SK-N-SH treated with all-trans-retinoic acid at 6 μM for 48 hours (cell line): ENCODE data around the gene TNS1.

Experiments
- CSRNP3 ChIP-seq: fragments of 250-450 bp; sonication (Bioruptor Pico); IDR thresholded peaks from 2 replicates; pipeline ENCODE4 v1.5.1; 2021; ENCODE audit warnings: mild to moderate bottlenecking, moderate library complexity
- ISL1 ChIP-seq: fragments of 250-450 bp; sonication (Bioruptor Pico); IDR thresholded peaks from 2 replicates; pipeline ENCODE4 v2.1.2; 2022; ENCODE audit warnings: mild to moderate bottlenecking, moderate library complexity
- PATZ1 ChIP-seq: fragments of 250-450 bp; sonication (Bioruptor Pico); IDR thresholded peaks from 2 replicates; pipeline ENCODE4 v1.8.0; 2020; ENCODE audit warnings: mild to moderate bottlenecking, moderate library complexity, borderline replicate concordance
- ZFP30 ChIP-seq: fragments of 450-650 bp; formaldehyde crosslinking; IDR thresholded peaks from 2 replicates; pipeline ENCODE4 v1.5.0; 2022; ENCODE audit warnings: mild to moderate bottlenecking, moderate library complexity
- ZNF565 ChIP-seq: fragments of 450-650 bp; formaldehyde crosslinking; conservative IDR thresholded peaks from 2 replicates; pipeline ENCODE4 v1.5.0; 2020; ENCODE audit warnings: low read depth, mild to moderate bottlenecking, moderate library complexity

GRCh38 chr2:217980036-217980435, 22.8 kb downstream of the TNS1 start:
- no peak for TF ChIP-seq PATZ1 (CRISPR knock-in tag)
- no peak for TF ChIP-seq ISL1
- no peak for TF ChIP-seq ZNF565 (CRISPR knock-in tag)
- no peak for TF ChIP-seq CSRNP3
- TF ChIP-seq ZFP30 (CRISPR knock-in tag) = no peak
